Astrocyte (in vitro differentiated cells and primary cell): ENCODE data around the gene PISD.

ENCODE experiments used
- EZH2 ChIP-seq: IDR thresholded peaks from 2 replicates; pipeline ENCODE4 v1.6.1; 2012; ENCODE audit warnings: mild to moderate bottlenecking, low read length, inconsistent platforms; ENCODE audit not compliant: insufficient read depth
- TF ChIP-seq, protein P1 (sequence below): IDR thresholded peaks from 2 replicates; pipeline ENCODE4 v1.5.1; 2011; ENCODE audit warnings: low read depth, mild to moderate bottlenecking, inconsistent platforms, low read length, moderate library complexity; ENCODE audit not compliant: insufficient read depth

- TF ChIP-seq, protein P1, sequence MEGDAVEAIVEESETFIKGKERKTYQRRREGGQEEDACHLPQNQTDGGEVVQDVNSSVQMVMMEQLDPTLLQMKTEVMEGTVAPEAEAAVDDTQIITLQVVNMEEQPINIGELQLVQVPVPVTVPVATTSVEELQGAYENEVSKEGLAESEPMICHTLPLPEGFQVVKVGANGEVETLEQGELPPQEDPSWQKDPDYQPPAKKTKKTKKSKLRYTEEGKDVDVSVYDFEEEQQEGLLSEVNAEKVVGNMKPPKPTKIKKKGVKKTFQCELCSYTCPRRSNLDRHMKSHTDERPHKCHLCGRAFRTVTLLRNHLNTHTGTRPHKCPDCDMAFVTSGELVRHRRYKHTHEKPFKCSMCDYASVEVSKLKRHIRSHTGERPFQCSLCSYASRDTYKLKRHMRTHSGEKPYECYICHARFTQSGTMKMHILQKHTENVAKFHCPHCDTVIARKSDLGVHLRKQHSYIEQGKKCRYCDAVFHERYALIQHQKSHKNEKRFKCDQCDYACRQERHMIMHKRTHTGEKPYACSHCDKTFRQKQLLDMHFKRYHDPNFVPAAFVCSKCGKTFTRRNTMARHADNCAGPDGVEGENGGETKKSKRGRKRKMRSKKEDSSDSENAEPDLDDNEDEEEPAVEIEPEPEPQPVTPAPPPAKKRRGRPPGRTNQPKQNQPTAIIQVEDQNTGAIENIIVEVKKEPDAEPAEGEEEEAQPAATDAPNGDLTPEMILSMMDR = no peak
- no peak for TF ChIP-seq EZH2
Observed at GRCh38 chr22:31586137-31586920, 75.7 kb downstream of the PISD start.
